K562 (cell line): ENCODE results near the gene TMEM53. TPM values are rescaled to one million over a fixed set of nuclear protein-coding genes. Genes with fewer than 3 reads are reported as not detected.

Experiments
- ATAC-seq: fragments of 200-7000 bp; cut with Tn5 transposase; 3 replicates; pipeline ENCODE4 v1.9.1; 2020; ENCODE audit warnings: moderate library complexity
- BruUV-seq: library from RNA; stranded (reverse); fragments of 400-500 nt; replicated peaks from 2 replicates; lab custom pipeline; 2021; lab: Mats Ljungman, UMichigan
- CTCF ChIA-PET: fragments of 300-600 bp; formaldehyde crosslinking; extraction: SDS; loops from one replicate; lab custom pipeline; 2021; ENCODE audit warnings: low intra/inter-chr PET ratio; lab: Yijun Ruan, JAX
- POLR2A ChIA-PET: fragments of 300-600, 350-650 bp; sonication (Branson Sonifier 250); formaldehyde crosslinking; extraction: SDS; loops from one replicate; lab custom pipeline; 2021; ENCODE audit warnings: antibody characterized with exemption, inconsistent platforms; lab: Yijun Ruan, JAX
- DNase-seq, 4 experiments: peaks; one replicate each; pipeline versions ENCODE4 v3.0.0 to v3.0.0-alpha.2; 2011 to 2018; ENCODE audit warnings: low spot score in 3 of 4, mixed read lengths in 3 of 4; ENCODE audit errors: extremely low read depth in 1 of 4
- FAIRE-seq: peaks from 2 replicates; lab custom pipeline; 2011; peaks lifted over from hg19 to GRCh38; lab: Jason Lieb, UNC
- H2AFZ ChIP-seq: 2 replicates; pipeline ENCODE4 v1.6.0; 2011; ENCODE audit warnings: low read depth, low read length, control low read depth, inconsistent platforms
- H3K27ac ChIP-seq: fragments of 200-600 bp; 3 replicates; pipeline ENCODE4 v1.8.0; 2011; ENCODE audit warnings: low read depth, mild to moderate bottlenecking, control low read depth, inconsistent platforms, low read length, moderate library complexity, mixed read lengths; ENCODE audit errors: extremely low read depth
- H3K27me3 ChIP-seq, 2 experiments: fragments of 300-600 bp in 1 of 2; 2 replicates in 1 of 2; 3 replicates in 1 of 2; pipeline versions ENCODE4 v1.6.0 to v1.8.0; 2011; ENCODE audit warnings: inconsistent platforms in 2 of 2, low read length in 2 of 2, mild to moderate bottlenecking in 1 of 2, mixed read lengths in 1 of 2, moderate library complexity in 1 of 2; ENCODE audit not compliant: control insufficient read depth in 2 of 2, insufficient read depth in 2 of 2
- H3K36me3 ChIP-seq: fragments of 300-600 bp; 3 replicates; pipeline ENCODE4 v1.8.0; 2011; ENCODE audit warnings: mild to moderate bottlenecking, low read length, inconsistent platforms; ENCODE audit not compliant: control insufficient read depth, insufficient read depth
- H3K4me1 ChIP-seq, 2 experiments: fragments of 200-600 bp in 1 of 2; replicated peaks in 1 of 2; 2 replicates in 1 of 2; 3 replicates in 1 of 2; pipeline versions ENCODE4 v1.5.1 to v1.8.0; 2011; ENCODE audit warnings: inconsistent platforms in 2 of 2, low read length in 2 of 2, mild to moderate bottlenecking in 1 of 2, mixed read lengths in 1 of 2, moderate library complexity in 1 of 2; ENCODE audit not compliant: control insufficient read depth in 2 of 2, insufficient read depth in 2 of 2
- H3K4me2 ChIP-seq: 2 replicates; pipeline ENCODE4 v1.6.1; 2011; ENCODE audit warnings: low read length, control low read depth, inconsistent platforms, mixed read lengths; ENCODE audit not compliant: insufficient read depth
- H3K4me3 ChIP-seq: fragments of 200-600 bp; sonication (generic), shearing (Covaris generic); 2 replicates; pipeline ENCODE4 v1.5.1; 2016; ENCODE audit warnings: control low read depth, inconsistent platforms
- H3K79me2 ChIP-seq: fragments of 200-600 bp; 3 replicates; pipeline ENCODE4 v1.8.0; 2011; ENCODE audit warnings: low read length, inconsistent platforms; ENCODE audit not compliant: control insufficient read depth, insufficient read depth
- H3K9ac ChIP-seq, 2 experiments: 2 replicates each; pipeline versions ENCODE4 v1.6.0 to v1.6.1; 2011; ENCODE audit warnings: low read depth in 2 of 2, low read length in 2 of 2, control low read depth in 1 of 2, inconsistent platforms in 1 of 2, mild to moderate bottlenecking in 1 of 2, mixed read lengths in 1 of 2; ENCODE audit not compliant: insufficient read depth in 1 of 2
- H3K9me1 ChIP-seq: one replicate; pipeline ENCODE4 v1.6.0; 2011; ENCODE audit warnings: inconsistent platforms, mild to moderate bottlenecking, low read length, moderate library complexity; ENCODE audit not compliant: control insufficient read depth, insufficient read depth
- H3K9me3 ChIP-seq: replicated peaks from 2 replicates; pipeline ENCODE4 v1.5.1; 2011; ENCODE audit warnings: low read depth, low read length, inconsistent platforms; ENCODE audit not compliant: control insufficient read depth, insufficient read depth
- H4K20me1 ChIP-seq: replicated peaks from 2 replicates; pipeline ENCODE4 v1.6.1; 2011; ENCODE audit warnings: low read length, inconsistent platforms, mixed read lengths; ENCODE audit not compliant: control insufficient read depth, insufficient read depth
- BHLHE40 ChIP-seq: IDR thresholded peaks from 2 replicates; pipeline ENCODE4 v1.6.1; 2011; ENCODE audit warnings: low read length, improper control_type of control experiment
- CBX5 ChIP-seq: IDR thresholded peaks from 2 replicates; pipeline ENCODE4 v1.6.1; 2014; ENCODE audit warnings: low read depth, borderline replicate concordance
- CREB3 ChIP-seq: fragments of 450-650 bp; conservative IDR thresholded peaks from 2 replicates; pipeline ENCODE4 v1.6.1; 2016; ENCODE audit warnings: missing genetic modification characterization, low read depth, mild to moderate bottlenecking, missing compliant biosample characterization, moderate library complexity
- E4F1 ChIP-seq: fragments of 250-450 bp; sonication (Bioruptor Pico); IDR thresholded peaks from 2 replicates; pipeline ENCODE4 v1.5.0; 2021; ENCODE audit warnings: mild to moderate bottlenecking, borderline replicate concordance
- ELF1 ChIP-seq: fragments of 200-800 bp; sonication (Bioruptor generic); IDR thresholded peaks from 2 replicates; pipeline ENCODE4 v1.6.1; 2016; ENCODE audit warnings: missing genetic modification characterization, missing compliant biosample characterization
- GATA2 ChIP-seq: sonication (generic); formaldehyde crosslinking; IDR thresholded peaks from 2 replicates; pipeline ENCODE4 v1.4.0; 2020; ENCODE audit warnings: mild to moderate bottlenecking, missing genetic modification reagents
- HMG20A ChIP-seq: fragments of 450-650 bp; formaldehyde crosslinking; conservative IDR thresholded peaks from 2 replicates; pipeline ENCODE4 v1.4.0; 2020; ENCODE audit warnings: mild to moderate bottlenecking, mixed read lengths
- NFE2L1 ChIP-seq: fragments of 450-650 bp; IDR thresholded peaks from 2 replicates; pipeline ENCODE4 v1.6.1; 2016; ENCODE audit warnings: missing genetic modification characterization, low read depth, mild to moderate bottlenecking, missing compliant biosample characterization, moderate library complexity, borderline replicate concordance
- POLR2A ChIP-seq: fragments of 450-650 bp; conservative IDR thresholded peaks from 2 replicates; pipeline ENCODE4 v1.6.1; 2016
- POLR2AphosphoS2 ChIP-seq: IDR thresholded peaks from 2 replicates; pipeline ENCODE4 v1.6.1; 2012; ENCODE audit warnings: low read length, improper control_type of control experiment
- SMAD2 ChIP-seq: fragments of 150-350 bp; IDR thresholded peaks from 2 replicates; pipeline ENCODE4 v1.6.1; 2014; ENCODE audit warnings: low read depth, mild to moderate bottlenecking, low read length
- SRSF3 ChIP-seq: fragments of 200-400 bp; formaldehyde crosslinking; IDR thresholded peaks from 2 replicates; pipeline ENCODE4 v1.6.1; 2016; ENCODE audit warnings: mild to moderate bottlenecking, low read length, moderate library complexity; ENCODE audit not compliant: insufficient read depth
- STAT5B ChIP-seq: fragments of 250-450 bp; sonication (Bioruptor Pico); IDR thresholded peaks from 2 replicates; pipeline ENCODE4 v1.8.0; 2021; ENCODE audit warnings: mild to moderate bottlenecking, inconsistent platforms
- TAF7 ChIP-seq: fragments of 450-650 bp; IDR thresholded peaks from 2 replicates; pipeline ENCODE4 v1.6.1; 2016; ENCODE audit warnings: missing genetic modification characterization, missing compliant biosample characterization
- TRIM24 ChIP-seq, 2 experiments: fragments of 450-650 bp; IDR thresholded peaks; 2 replicates each; pipeline ENCODE4 v1.6.1; 2016
- ZNF561 ChIP-seq: fragments of 450-650 bp; formaldehyde crosslinking; conservative IDR thresholded peaks from 2 replicates; pipeline ENCODE4 v1.4.0; 2020; ENCODE audit warnings: mild to moderate bottlenecking, moderate library complexity
- WGBS: fragments of 100-300 bp; shearing (Covaris generic); methylation state at CpG from one replicate; pipeline ENCODE4 v1.1.6; 2016; ENCODE audit warnings: low coverage, mixed read lengths; ENCODE audit not compliant: insufficient coverage; ENCODE audit errors: missing lambda C conversion rate; 5-methylcytosine and 5-hydroxymethylcytosine counted together
- in situ Hi-C: fragments of 300-500 bp; cut with MboI; formaldehyde crosslinking; loops from 4 replicates; pipeline ENCODE4 v1.15.0; 2018; ENCODE audit warnings: inconsistent platforms, mixed read lengths
- intact Hi-C: fragments of 100-400 bp; cut with micrococcal nuclease; formaldehyde crosslinking; loops from 2 replicates; pipeline ENCODE4 v1.14.2; 2022
- polyA plus RNA-seq, 8 experiments: library from polyadenylated mRNA; depleted of rRNA in 4 of 8; stranded (reverse) in 5 of 8; unstranded in 3 of 8; fragments of >200 nt; fragmentation: Nextera tagmentation in 2 of 8; fragmentation: Illumina TruSeq in 1 of 8; extraction: Ambion mirVana in 2 of 8; extraction: Trizol in 1 of 8; gene quantifications; 2 replicates each; pipeline versions ENCODE4 v1.2.1 to v1.2.3, GENCODE V29; 2011 to 2014; ENCODE audit warnings: inconsistent platforms in 1 of 8, missing spikeins in 1 of 8
- total RNA-seq, 7 experiments: library from RNA; depleted of rRNA in 6 of 7; stranded (reverse); fragments of >200 nt in 6 of 7; fragmentation: Illumina TruSeq in 2 of 7; extraction: Trizol in 2 of 7; gene quantifications; 2 replicates each; pipeline versions ENCODE4 v1.2.1 to v1.2.3, GENCODE V29; 2011 to 2021; ENCODE audit warnings: low replicate concordance in 1 of 7

Gene TMEM53
- total and polyA plus RNA-seq, 9 of the 15 experiments (the other 6 are each of a cell fraction or from before 2014, with no cell fraction given): 0.23 to 3.7 (median 2.0) TPM

- Histone ChIP-seq H3K27me3 (peaks cover 2 to 12% of the 10 kb centered on the region in 2 experiments; a peak in 4 of 5 replicates), H3K4me3 (no peak overlapping the region), H3K9ac (peak overlapping the region; percentile 76 to 87), H3K27ac (peak overlapping the region; percentile 95), H3K36me3 (no peaks in the 10 kb centered on the region), H3K4me2 (peak overlapping the region; percentile 71), H3K79me2 (no peaks in the 10 kb centered on the region), H3K4me1 (peaks cover 17 to 24% of the 10 kb centered on the region in 2 experiments), H4K20me1 (0 out of 2 replicates have a peak, but pooled peaks cover 3% of the 10 kb centered on the region), H2AFZ (peak overlapping the region; percentile 99), H3K9me1 (no peaks in the 10 kb centered on the region), H3K9me3 (no peaks in the 10 kb centered on the region)
- 2% methylated on average over 14 of the region's 14 CpGs for WGBS
- FAIRE-seq: peak; percentile 88
- POLR2A ChIA-PET: interaction anchor here (0.5 to 9.1 kb wide), 117 partner anchors 10 to 1700 kb away, joined by 3 to 328 read pairs (median 4); partner anchors contain the start of genes AKR1A1, ARMH1, BEST4 and BTBD19
- peak; percentile 91 to 98 (median 94) for DNase-seq
- in situ Hi-C loops (loop anchor here (10.0 kb wide), 1 partner anchor 583 kb away; no protein-coding TSS in a partner anchor), intact Hi-C loops (loop anchor here (1.0 kb wide), 2 partner anchors 9 to 98 kb away; no protein-coding TSS in a partner anchor)
- peak; percentile 97 for ATAC-seq
- CTCF ChIA-PET: interaction anchor here (0.6 kb wide), 1 partner anchor 122 kb away, joined by 3 read pairs; no protein-coding TSS in a partner anchor
- BruUV-seq: TSS peak; percentile 99
- TF ChIP-seq BHLHE40 (peak; percentile 65), ZNF561 (peak; percentile 95), GATA2 (peak; percentile 68), NFE2L1 (no peak), ELF1 (tag) (peak; percentile 38; the same call in 1 of the 2 replicates), POLR2AphosphoS2 (peak; percentile 100), CREB3 (tag) (peak; percentile 95), CBX5 (0 out of 2 replicates have a peak, but pooled peaks have one; percentile 16), TAF7 (tag) (peak; percentile 85), SMAD2 (peak; percentile 84; the same call in 1 of the 2 replicates), E4F1 (peak; percentile 91), HMG20A (CRISPR knock-in tag) (peak; percentile 88; the same call in 1 of the 2 replicates), SRSF3 (no peak), TRIM24 (IDR thresholded peaks at IDR 0.05) (peak; percentile 72 to 89), POLR2A (peak; percentile 100), STAT5B (CRISPR knock-in tag) (no peak)
These were observed 47.4 kb upstream of the TMEM53 start for GRCh38 chr1:44721485-44722361.
